Activated T-cell treated with anti-CD3 and anti-CD28 coated beads, Interleukin-2, amount 50 U/mL, for 72 hours (primary cell): ENCODE data around the gene EPHB2. TPM values are rescaled to one million over a fixed set of nuclear protein-coding genes. Genes with fewer than 3 reads are reported as not detected.

Experiments
- ATAC-seq, 2 donors: fragments of 150-1000 bp; cut with Tn5 transposase; replicated peaks in 1 of 2; 2 replicates each; pipeline ENCODE4 v1.10.0; 2021; ENCODE audit warnings: moderate library complexity in 2 of 2, mild to moderate bottlenecking in 1 of 2
- DNase-seq, 2 donors: peaks; one replicate each; pipeline ENCODE4 v3.0.0; 2021 to 2022; ENCODE audit warnings: mixed read lengths in 1 of 2
- H3K27ac Mint-ChIP-seq: one replicate; pipeline ENCODE4 v1.8.0; 2022; ENCODE audit warnings: mild to moderate bottlenecking, moderate library complexity, mixed read lengths
- H3K27me3 Mint-ChIP-seq: one replicate; pipeline ENCODE4 v1.8.0; 2022; ENCODE audit warnings: low read depth, mixed read lengths
- H3K36me3 Mint-ChIP-seq, 2 donors: one replicate each; pipeline ENCODE4 v1.8.0; 2022; ENCODE audit warnings: mixed read lengths in 2 of 2, mild to moderate bottlenecking in 1 of 2; ENCODE audit not compliant: insufficient read depth in 2 of 2
- H3K4me1 Mint-ChIP-seq: one replicate; pipeline ENCODE4 v1.8.0; 2022; ENCODE audit warnings: low read depth, mixed read lengths
- H3K4me3 Mint-ChIP-seq, 2 donors: one replicate each; pipeline ENCODE4 v1.8.0; 2022; ENCODE audit warnings: mild to moderate bottlenecking in 2 of 2, mixed read lengths in 2 of 2, moderate library complexity in 2 of 2
- H3K9me3 Mint-ChIP-seq, 2 donors: one replicate each; pipeline ENCODE4 v1.8.0; 2022; ENCODE audit warnings: mixed read lengths in 2 of 2
- total RNA-seq, 2 donors: library from RNA; stranded (reverse); gene quantifications; one replicate each; pipeline ENCODE4 v1.2.3, GENCODE V29; 2022

EPHB2 gene
- total RNA-seq, 2 donors from 2014 or later: 0.22 TPM; not detected in 1

DNA sequence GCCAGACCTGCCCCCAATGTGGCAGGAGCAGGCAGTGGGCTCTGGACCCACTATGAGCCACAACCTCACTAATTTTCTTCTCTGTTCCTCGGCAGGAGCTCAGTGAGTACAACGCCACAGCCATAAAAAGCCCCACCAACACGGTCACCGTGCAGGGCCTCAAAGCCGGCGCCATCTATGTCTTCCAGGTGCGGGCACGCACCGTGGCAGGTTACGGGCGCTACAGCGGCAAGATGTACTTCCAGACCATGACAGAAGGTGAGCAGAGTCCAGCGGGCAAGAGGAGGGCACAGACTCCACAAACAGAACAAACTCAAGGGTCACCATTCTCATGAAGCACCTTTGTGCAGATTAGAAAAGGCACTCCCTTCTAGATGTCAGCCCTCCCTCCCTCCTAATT is 182.2 kb downstream of the EPHB2 start:
- H3K36me3 Mint-ChIP-seq: no peaks in the 10 kb centered on the region
- H3K4me3 Mint-ChIP-seq: no peak overlapping the region
- H3K27ac Mint-ChIP-seq: no peak overlapping the region
- no peaks in the 10 kb centered on the region for H3K9me3 Mint-ChIP-seq
- H3K27me3 Mint-ChIP-seq: peaks cover 16% of the 10 kb centered on the region
- ATAC-seq: no peak
- H3K4me1 Mint-ChIP-seq: no peaks in the 10 kb centered on the region
- no peak for DNase-seq

DNA sequence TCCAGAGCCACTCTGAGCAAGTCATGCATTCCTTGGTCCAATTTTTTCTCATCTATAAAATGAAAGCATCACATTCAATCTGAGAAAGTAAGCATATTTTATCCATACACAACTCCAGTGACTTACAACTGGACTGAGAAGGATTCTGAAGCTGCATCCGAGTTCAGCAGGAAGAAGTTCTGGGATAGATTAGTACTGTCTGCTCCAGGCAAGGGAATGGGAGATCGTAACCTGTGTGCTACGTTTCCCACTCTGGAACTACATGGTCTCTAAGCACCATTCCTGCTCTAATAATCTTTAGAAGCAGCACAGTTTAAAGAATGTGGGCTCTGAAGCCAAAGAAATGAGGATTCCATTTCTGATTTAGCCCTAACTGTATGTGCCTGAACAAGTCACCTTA is 182.7 kb downstream of the EPHB2 start:
- no peaks in the 10 kb centered on the region for H3K9me3 Mint-ChIP-seq
- no peak overlapping the region for H3K27ac Mint-ChIP-seq
- no peak for DNase-seq
- no peak for ATAC-seq
- no peaks in the 10 kb centered on the region for H3K4me1 Mint-ChIP-seq
- no peaks in the 10 kb centered on the region for H3K36me3 Mint-ChIP-seq
- no peak overlapping the region for H3K4me3 Mint-ChIP-seq
- peaks cover 20% of the 10 kb centered on the region for H3K27me3 Mint-ChIP-seq

DNA sequence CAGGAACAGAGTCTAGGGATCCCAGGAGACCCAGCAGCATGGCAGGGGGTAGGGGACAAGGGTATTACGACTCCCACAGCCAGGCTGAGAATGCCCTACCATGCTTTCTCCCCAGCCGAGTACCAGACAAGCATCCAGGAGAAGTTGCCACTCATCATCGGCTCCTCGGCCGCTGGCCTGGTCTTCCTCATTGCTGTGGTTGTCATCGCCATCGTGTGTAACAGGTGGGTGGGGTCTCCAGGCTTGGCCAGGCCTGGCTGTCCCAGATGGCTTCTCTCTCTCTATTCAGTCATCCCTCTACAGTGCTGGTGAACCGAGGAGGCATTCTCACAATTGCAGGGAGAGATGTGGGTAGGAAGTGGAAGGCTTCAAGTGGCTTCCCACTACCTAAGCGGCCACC is 184.7 kb downstream of the EPHB2 start:
- Mint-ChIP-seq H3K27me3 (peaks cover 15% of the 10 kb centered on the region), H3K4me1 (no peaks in the 10 kb centered on the region), H3K27ac (no peak overlapping the region), H3K9me3 (no peaks in the 10 kb centered on the region), H3K4me3 (no peak overlapping the region), H3K36me3 (no peaks in the 10 kb centered on the region)
- no peak for ATAC-seq
- no peak for DNase-seq

DNA sequence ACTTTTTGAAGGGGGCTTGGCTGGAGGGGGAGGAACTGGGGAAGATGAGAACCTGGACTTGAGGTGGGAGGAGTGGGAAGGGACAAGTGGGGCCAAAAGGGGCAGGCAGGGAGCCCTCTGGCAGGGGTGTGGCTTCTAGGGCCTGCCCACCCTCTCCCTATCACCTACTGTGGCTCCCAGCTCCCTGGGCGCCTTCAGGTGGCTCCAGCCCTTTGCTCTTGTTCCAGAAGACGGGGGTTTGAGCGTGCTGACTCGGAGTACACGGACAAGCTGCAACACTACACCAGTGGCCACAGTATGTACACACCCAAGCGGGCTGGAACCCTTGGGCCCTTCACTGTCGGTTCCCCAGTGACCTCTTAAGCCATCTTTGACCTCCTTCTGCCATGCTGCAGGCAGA is 185.5 kb downstream of the EPHB2 start:
- DNase-seq: no peak
- ATAC-seq: no peak

DNA sequence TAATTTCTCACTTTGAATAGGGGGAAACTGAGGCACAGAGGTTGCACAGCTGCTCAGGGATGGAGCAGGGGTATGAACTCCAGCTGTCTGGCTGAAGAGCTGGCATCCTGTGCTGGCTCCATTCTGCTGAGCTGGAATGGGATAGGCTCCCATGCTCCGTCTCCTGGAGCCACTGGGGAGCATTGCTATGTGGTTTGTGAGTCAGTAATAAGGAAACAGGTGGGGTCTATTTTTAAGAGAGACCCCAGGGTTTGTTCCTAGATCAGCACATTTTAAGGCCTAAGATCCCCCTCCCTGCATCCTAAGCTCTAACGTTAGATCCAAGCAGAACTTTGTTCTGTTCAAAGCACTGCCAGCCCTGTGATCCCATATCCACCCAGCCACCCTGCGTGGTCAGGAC is 189.8 kb downstream of the EPHB2 start:
- Mint-ChIP-seq H3K4me3 (no peak overlapping the region), H3K9me3 (no peaks in the 10 kb centered on the region), H3K36me3 (no peaks in the 10 kb centered on the region), H3K27me3 (peaks cover 15% of the 10 kb centered on the region), H3K27ac (no peak overlapping the region), H3K4me1 (no peaks in the 10 kb centered on the region)
- no peak for ATAC-seq
- no peak for DNase-seq

More for the DNA sequence above, 185.5 kb downstream of the EPHB2 start:
- Mint-ChIP-seq H3K36me3 (no peaks in the 10 kb centered on the region), H3K4me1 (no peaks in the 10 kb centered on the region), H3K27me3 (peaks cover 15% of the 10 kb centered on the region), H3K27ac (no peak overlapping the region), H3K9me3 (no peaks in the 10 kb centered on the region), H3K4me3 (no peak overlapping the region)

DNA sequence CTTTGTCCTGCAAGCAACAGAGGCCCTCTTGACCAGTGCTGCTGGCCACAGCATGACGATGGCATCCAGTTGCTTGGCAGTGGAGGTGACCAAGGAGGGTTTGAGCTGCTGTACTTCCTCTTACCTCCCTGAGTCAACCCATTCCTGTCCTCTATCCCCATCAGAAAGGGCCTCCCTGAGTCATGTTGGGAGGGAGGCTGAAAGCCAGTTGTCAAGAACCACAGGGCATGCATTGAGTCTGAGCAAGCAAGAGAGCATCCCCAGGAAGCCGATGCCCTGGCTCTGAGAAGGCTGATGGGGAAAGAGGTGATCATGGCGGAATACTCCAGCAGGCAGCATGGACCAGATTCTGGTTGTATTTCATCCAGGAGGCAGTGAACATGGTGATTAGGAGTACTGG is 192.5 kb downstream of the EPHB2 start:
- Mint-ChIP-seq H3K36me3 (no peaks in the 10 kb centered on the region), H3K9me3 (no peaks in the 10 kb centered on the region), H3K27me3 (peaks cover 4% of the 10 kb centered on the region), H3K4me3 (no peak overlapping the region), H3K4me1 (no peaks in the 10 kb centered on the region), H3K27ac (no peak overlapping the region)
- DNase-seq: no peak
- no peak for ATAC-seq

DNA sequence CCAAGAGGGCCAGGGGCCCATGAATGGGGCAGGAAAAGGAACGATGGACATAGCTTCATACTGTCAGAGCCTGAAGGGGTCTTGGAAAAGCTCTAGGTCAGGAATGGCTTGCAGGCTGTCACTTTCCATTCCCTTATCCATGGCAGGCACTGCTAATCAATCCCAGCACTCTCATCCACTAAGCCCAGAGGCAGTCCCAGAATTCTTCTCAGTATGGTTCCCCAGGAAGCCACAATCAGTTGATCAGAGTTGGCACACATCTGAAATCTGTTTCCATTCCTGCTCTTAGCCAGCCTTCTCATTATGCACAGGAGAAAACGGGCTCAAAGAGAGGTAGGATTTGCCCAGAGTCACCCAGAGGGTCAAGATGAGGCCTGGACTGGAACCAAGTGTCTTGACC is 196.3 kb downstream of the EPHB2 start:
- Mint-ChIP-seq H3K4me1 (no peaks in the 10 kb centered on the region), H3K4me3 (no peak overlapping the region), H3K27me3 (no peaks in the 10 kb centered on the region), H3K9me3 (no peaks in the 10 kb centered on the region), H3K27ac (no peak overlapping the region), H3K36me3 (no peaks in the 10 kb centered on the region)
- DNase-seq: no peak
- ATAC-seq: no peak

DNA sequence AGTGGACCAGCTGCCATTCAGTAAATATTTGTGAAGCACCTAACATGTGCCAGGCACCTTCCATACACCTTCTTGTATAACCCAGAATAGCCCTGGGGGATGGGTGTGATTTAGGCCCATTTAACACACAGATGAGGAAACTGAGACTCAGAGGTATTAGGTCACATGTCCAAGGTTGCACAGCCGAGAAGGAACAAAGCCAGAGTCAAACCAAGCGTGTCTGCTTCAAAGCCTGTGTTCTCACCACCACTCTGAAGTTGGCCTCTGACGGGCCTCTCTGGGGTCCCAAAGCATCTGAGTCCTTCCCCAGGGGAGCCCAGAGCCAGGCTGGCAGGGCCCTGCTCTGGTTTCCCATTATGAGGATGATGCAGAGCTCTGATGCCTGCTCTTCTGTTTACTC is 196.9 kb downstream of the EPHB2 start:
- no peaks in the 10 kb centered on the region for H3K9me3 Mint-ChIP-seq
- no peaks in the 10 kb centered on the region for H3K27me3 Mint-ChIP-seq
- no peak overlapping the region for H3K27ac Mint-ChIP-seq
- H3K4me3 Mint-ChIP-seq: no peak overlapping the region
- DNase-seq (no peak), ATAC-seq (no peak)
- H3K36me3 Mint-ChIP-seq: no peaks in the 10 kb centered on the region
- H3K4me1 Mint-ChIP-seq: no peaks in the 10 kb centered on the region

DNA sequence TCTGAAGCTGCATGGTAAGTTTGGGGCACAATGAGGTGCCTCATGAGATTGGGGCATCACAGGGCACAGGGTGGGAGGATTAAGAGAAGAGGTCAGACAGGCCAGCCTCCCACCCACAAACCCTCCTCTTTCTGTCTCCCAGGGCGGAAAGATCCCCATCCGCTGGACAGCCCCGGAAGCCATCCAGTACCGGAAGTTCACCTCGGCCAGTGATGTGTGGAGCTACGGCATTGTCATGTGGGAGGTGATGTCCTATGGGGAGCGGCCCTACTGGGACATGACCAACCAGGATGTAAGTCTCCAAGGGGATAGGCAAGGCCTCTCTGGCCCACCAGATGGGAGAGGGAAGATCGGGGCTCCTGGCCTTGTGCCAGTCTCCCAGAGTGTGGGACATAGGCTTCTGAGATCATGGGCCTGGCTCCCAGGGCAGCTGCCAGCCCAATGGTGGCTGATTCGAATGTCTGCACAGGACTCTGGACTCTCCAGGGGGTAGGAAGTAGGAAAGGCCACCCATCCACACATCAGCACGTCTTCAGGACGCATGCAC is 198.3 kb downstream of the EPHB2 start:
- no peaks in the 10 kb centered on the region for H3K9me3 Mint-ChIP-seq
- DNase-seq (no peak), ATAC-seq (no peak)
- H3K4me3 Mint-ChIP-seq: no peak overlapping the region
- no peaks in the 10 kb centered on the region for H3K27me3 Mint-ChIP-seq
- H3K27ac Mint-ChIP-seq: no peak overlapping the region
- H3K4me1 Mint-ChIP-seq: no peaks in the 10 kb centered on the region
- no peaks in the 10 kb centered on the region for H3K36me3 Mint-ChIP-seq

DNA sequence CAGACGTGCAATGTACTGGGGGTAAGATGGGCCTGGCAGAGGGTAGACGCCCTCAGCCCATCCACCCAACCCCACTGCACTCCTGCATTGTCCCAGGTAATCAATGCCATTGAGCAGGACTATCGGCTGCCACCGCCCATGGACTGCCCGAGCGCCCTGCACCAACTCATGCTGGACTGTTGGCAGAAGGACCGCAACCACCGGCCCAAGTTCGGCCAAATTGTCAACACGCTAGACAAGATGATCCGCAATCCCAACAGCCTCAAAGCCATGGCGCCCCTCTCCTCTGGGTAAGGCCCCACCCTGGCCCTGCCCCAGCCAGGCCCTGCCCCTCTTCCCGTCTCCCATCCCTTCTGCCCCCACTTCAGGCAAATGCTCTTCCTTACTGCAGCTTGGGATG is 199.6 kb downstream of the EPHB2 start:
- H3K27me3 Mint-ChIP-seq: no peaks in the 10 kb centered on the region
- no peaks in the 10 kb centered on the region for H3K36me3 Mint-ChIP-seq
- no peak overlapping the region for H3K4me3 Mint-ChIP-seq
- no peak for ATAC-seq
- H3K27ac Mint-ChIP-seq: no peak overlapping the region
- H3K4me1 Mint-ChIP-seq: no peaks in the 10 kb centered on the region
- DNase-seq: no peak
- no peaks in the 10 kb centered on the region for H3K9me3 Mint-ChIP-seq

DNA sequence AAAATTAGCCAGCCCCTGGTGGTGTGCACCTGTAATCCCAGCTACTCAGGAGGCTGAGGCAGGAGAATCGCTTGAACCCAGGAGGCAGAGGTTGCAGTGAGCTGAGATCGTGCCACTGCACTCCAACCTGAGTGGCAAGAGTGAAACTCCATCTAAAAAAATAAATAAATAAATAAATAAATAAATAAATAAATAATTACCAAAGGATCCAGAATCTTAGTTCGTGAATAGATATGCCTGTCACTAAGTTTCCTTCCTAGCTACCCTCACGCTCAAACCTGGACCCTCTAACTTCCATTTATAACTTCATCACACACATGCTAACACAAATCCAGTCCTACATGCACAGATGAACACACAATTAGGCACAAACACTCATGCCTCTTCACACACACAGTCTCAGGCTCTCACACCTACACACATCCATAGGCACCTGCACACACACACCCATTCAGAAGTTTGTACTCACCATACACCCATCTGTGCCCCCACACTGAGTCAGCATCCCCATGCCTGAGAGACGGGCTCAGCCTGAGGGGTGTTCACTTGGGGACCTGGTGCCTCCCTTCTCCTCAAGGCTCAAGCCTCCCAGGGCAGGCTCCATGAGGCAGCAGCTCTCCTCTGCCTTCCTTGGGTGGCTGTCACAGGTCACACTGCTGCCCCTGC is 200.5 kb downstream of the EPHB2 start:
- Mint-ChIP-seq H3K27ac (no peak overlapping the region), H3K4me3 (no peak overlapping the region), H3K27me3 (no peaks in the 10 kb centered on the region), H3K36me3 (no peaks in the 10 kb centered on the region), H3K4me1 (no peaks in the 10 kb centered on the region), H3K9me3 (no peaks in the 10 kb centered on the region)
- DNase-seq (no peak), ATAC-seq (no peak)

DNA sequence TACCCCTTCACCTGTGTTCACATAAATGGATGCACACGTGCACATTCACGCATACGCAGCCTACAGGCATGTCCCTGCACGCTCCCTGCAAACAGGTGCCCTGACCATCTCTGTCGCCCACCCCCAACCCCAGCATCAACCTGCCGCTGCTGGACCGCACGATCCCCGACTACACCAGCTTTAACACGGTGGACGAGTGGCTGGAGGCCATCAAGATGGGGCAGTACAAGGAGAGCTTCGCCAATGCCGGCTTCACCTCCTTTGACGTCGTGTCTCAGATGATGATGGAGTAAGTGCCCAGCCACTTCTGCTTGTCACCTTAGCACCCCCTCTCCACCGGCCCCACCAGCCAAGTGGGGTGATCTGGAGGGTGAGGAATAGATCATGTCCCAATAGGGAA is 201.7 kb downstream of the EPHB2 start:
- no peaks in the 10 kb centered on the region for H3K4me1 Mint-ChIP-seq
- H3K9me3 Mint-ChIP-seq: no peaks in the 10 kb centered on the region
- no peaks in the 10 kb centered on the region for H3K36me3 Mint-ChIP-seq
- no peaks in the 10 kb centered on the region for H3K27me3 Mint-ChIP-seq
- ATAC-seq: no peak
- DNase-seq: no peak
- H3K4me3 Mint-ChIP-seq: no peak overlapping the region
- no peak overlapping the region for H3K27ac Mint-ChIP-seq

DNA sequence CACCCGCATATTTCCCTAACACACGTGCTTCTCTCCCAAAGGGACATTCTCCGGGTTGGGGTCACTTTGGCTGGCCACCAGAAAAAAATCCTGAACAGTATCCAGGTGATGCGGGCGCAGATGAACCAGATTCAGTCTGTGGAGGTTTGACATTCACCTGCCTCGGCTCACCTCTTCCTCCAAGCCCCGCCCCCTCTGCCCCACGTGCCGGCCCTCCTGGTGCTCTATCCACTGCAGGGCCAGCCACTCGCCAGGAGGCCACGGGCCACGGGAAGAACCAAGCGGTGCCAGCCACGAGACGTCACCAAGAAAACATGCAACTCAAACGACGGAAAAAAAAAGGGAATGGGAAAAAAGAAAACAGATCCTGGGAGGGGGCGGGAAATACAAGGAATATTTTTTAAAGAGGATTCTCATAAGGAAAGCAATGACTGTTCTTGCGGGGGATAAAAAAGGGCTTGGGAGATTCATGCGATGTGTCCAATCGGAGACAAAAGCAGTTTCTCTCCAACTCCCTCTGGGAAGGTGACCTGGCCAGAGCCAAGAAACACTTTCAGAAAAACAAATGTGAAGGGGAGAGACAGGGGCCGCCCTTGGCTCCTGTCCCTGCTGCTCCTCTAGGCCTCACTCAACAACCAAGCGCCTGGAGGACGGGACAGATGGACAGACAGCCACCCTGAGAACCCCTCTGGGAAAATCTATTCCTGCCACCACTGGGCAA is 202.9 kb downstream of the EPHB2 start:
- no peaks in the 10 kb centered on the region for H3K36me3 Mint-ChIP-seq
- H3K4me1 Mint-ChIP-seq: no peaks in the 10 kb centered on the region
- no peak overlapping the region for H3K27ac Mint-ChIP-seq
- H3K9me3 Mint-ChIP-seq: no peaks in the 10 kb centered on the region
- no peaks in the 10 kb centered on the region for H3K27me3 Mint-ChIP-seq
- DNase-seq (no peak), ATAC-seq (no peak)
- no peak overlapping the region for H3K4me3 Mint-ChIP-seq

DNA sequence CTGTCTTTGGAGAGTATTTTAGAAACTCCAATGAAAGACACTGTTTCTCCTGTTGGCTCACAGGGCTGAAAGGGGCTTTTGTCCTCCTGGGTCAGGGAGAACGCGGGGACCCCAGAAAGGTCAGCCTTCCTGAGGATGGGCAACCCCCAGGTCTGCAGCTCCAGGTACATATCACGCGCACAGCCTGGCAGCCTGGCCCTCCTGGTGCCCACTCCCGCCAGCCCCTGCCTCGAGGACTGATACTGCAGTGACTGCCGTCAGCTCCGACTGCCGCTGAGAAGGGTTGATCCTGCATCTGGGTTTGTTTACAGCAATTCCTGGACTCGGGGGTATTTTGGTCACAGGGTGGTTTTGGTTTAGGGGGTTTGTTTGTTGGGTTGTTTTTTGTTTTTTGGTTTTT is 203.5 kb downstream of the EPHB2 start:
- Mint-ChIP-seq H3K4me3 (no peak overlapping the region), H3K4me1 (no peaks in the 10 kb centered on the region), H3K36me3 (no peaks in the 10 kb centered on the region), H3K27ac (no peak overlapping the region), H3K9me3 (no peaks in the 10 kb centered on the region), H3K27me3 (no peaks in the 10 kb centered on the region)
- DNase-seq: no peak
- no peak for ATAC-seq
